Activated naive CD4-positive, alpha-beta T cell treated with anti-CD3 and anti-CD28 coated beads, Interleukin-2, amount 50 U/mL, for 24 hours (primary cell): ENCODE data around the gene CDPF1.
"Not testable (repeated sequence)": the region's sequence is repeated elsewhere in the genome, so short reads cannot be mapped to it uniquely, and the experiment has no call there.

Experiments
- H3K27ac Mint-ChIP-seq: one replicate; pipeline ENCODE4 v1.8.0; 2021; ENCODE audit warnings: mild to moderate bottlenecking, mixed read lengths
- H3K27me3 Mint-ChIP-seq: one replicate; pipeline ENCODE4 v1.8.0; 2021; ENCODE audit warnings: mixed read lengths
- H3K36me3 Mint-ChIP-seq: one replicate; pipeline ENCODE4 v1.8.0; 2021; ENCODE audit warnings: mixed read lengths
- H3K4me1 Mint-ChIP-seq: one replicate; pipeline ENCODE4 v1.8.0; 2021; ENCODE audit warnings: mixed read lengths
- H3K4me3 Mint-ChIP-seq: one replicate; pipeline ENCODE4 v1.8.0; 2021; ENCODE audit warnings: mild to moderate bottlenecking, mixed read lengths
- H3K9me3 Mint-ChIP-seq: one replicate; pipeline ENCODE4 v1.8.0; 2021; ENCODE audit warnings: mixed read lengths

The CDPF1 gene

GRCh38 chr22:46224898-46225290, 25.2 kb downstream of the CDPF1 start:
- Mint-ChIP-seq H3K27ac (no peak overlapping the region), H3K9me3 (no peaks in the 10 kb centered on the region), H3K4me1 (no peaks in the 10 kb centered on the region), H3K36me3 (peaks cover 2% of the 10 kb centered on the region), H3K27me3 (no peaks in the 10 kb centered on the region), H3K4me3 (no peak overlapping the region)

GRCh38 chr22:46224044-46224897, 25.8 kb downstream of the CDPF1 start:
- H3K4me1 Mint-ChIP-seq, result peaks cover 6% of the 10 kb centered on the region
- H3K36me3 Mint-ChIP-seq, result peaks cover 6% of the 10 kb centered on the region
- H3K27ac Mint-ChIP-seq, result peak overlapping the region; percentile 51
- no peak overlapping the region for H3K4me3 Mint-ChIP-seq
- H3K27me3 Mint-ChIP-seq, result no peaks in the 10 kb centered on the region
- H3K9me3 Mint-ChIP-seq, result no peaks in the 10 kb centered on the region

- no peak overlapping the region for H3K27ac Mint-ChIP-seq
- no peaks in the 10 kb centered on the region for H3K27me3 Mint-ChIP-seq
- H3K4me1 Mint-ChIP-seq, result peaks cover 6% of the 10 kb centered on the region
- H3K4me3 Mint-ChIP-seq, result no peak overlapping the region
- H3K9me3 Mint-ChIP-seq, result no peaks in the 10 kb centered on the region
- peaks cover 15% of the 10 kb centered on the region for H3K36me3 Mint-ChIP-seq
Observed at GRCh38 chr22:46220921-46221320, 29.2 kb downstream of the CDPF1 start.

DNA sequence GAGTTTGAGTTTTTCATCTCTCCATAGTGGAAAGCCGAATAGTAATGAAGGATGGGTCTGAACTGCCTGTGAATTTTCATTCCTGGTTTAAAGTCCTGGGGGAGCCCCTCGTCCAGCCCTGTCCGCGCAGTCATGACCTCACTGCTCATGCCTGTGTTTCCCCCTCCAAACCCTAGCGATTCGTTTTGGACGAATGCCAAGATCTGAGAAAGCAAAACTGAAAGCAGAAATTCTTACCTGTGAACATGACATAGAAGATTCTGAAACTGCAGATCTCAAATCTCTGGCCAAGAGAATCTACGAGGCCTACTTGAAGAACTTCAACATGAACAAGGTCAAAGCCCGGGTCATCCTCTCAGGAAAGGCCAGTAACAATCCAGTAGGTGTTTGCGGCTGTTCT, 30.5 kb downstream of the CDPF1 start:
- Mint-ChIP-seq H3K27me3 (no peaks in the 10 kb centered on the region), H3K4me3 (no peak overlapping the region), H3K4me1 (peaks cover 6% of the 10 kb centered on the region), H3K36me3 (peaks cover 15% of the 10 kb centered on the region), H3K9me3 (no peaks in the 10 kb centered on the region), H3K27ac (no peak overlapping the region)

- no peak overlapping the region for H3K4me3 Mint-ChIP-seq
- peaks cover 3% of the 10 kb centered on the region for H3K4me1 Mint-ChIP-seq
- H3K27me3 Mint-ChIP-seq, result no peaks in the 10 kb centered on the region
- H3K36me3 Mint-ChIP-seq, result peaks cover 31% of the 10 kb centered on the region
- no peak overlapping the region for H3K27ac Mint-ChIP-seq
- no peaks in the 10 kb centered on the region for H3K9me3 Mint-ChIP-seq
Observed at GRCh38 chr22:46214616-46215015, 35.5 kb downstream of the CDPF1 start.

- Mint-ChIP-seq H3K36me3 (peaks cover 31% of the 10 kb centered on the region), H3K27ac (no peak overlapping the region), H3K4me1 (no peaks in the 10 kb centered on the region), H3K4me3 (no peak overlapping the region), H3K9me3 (peaks cover 4% of the 10 kb centered on the region), H3K27me3 (no peaks in the 10 kb centered on the region)
Observed at GRCh38 chr22:46214149-46214548, 35.9 kb downstream of the CDPF1 start.

DNA sequence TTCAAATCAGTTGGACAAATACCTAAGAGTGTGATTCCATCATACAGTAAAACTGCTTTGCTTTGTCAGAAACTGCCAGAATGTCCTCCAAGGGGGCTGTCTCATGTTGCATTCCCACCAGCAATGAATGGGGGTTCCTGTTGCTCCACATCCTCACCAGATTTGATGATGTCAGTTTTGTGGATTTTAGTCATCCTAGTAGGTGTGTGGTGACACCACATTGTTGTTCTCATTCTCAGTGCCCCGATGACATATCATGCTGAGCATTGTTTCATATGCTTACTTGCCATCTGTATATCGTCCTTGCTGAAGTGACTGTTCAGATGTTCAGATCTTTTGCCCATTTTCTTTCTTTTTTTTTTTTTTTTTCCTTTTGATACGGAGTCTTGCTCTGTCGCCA, 37.0 kb downstream of the CDPF1 start:
- Mint-ChIP-seq H3K9me3 (peaks cover 12% of the 10 kb centered on the region), H3K27ac (no peak overlapping the region), H3K4me3 (no peak overlapping the region), H3K4me1 (no peaks in the 10 kb centered on the region), H3K27me3 (no peaks in the 10 kb centered on the region), H3K36me3 (peaks cover 37% of the 10 kb centered on the region)

- Mint-ChIP-seq H3K4me3 (no peak overlapping the region), H3K4me1 (no peaks in the 10 kb centered on the region), H3K9me3 (peaks cover 12% of the 10 kb centered on the region), H3K27me3 (no peaks in the 10 kb centered on the region), H3K27ac (no peak overlapping the region), H3K36me3 (peaks cover 37% of the 10 kb centered on the region)
Observed at GRCh38 chr22:46212195-46212594, 37.9 kb downstream of the CDPF1 start.

DNA sequence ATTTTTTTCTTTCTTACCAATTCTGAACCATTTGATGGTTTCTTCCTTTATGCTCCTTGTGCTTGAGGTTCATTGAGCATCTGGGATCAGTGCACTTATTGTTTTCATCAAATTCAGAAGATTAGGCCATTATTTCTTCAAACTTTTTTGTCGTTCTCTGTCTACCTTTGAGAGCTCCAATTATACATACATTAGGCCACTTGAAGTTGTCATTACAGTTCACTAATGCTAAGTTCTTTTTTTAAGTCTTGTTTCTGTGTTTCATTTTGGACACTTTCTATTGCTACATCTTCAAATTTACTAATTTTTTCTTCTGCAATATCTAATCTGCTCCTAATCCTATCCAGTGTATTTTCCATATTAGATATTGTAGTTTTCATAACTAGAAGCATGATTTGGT, 40.8 kb downstream of the CDPF1 start:
- H3K4me3 Mint-ChIP-seq, result no peak overlapping the region
- no peaks in the 10 kb centered on the region for H3K4me1 Mint-ChIP-seq
- no peak overlapping the region for H3K27ac Mint-ChIP-seq
- H3K36me3 Mint-ChIP-seq, result peaks cover 35% of the 10 kb centered on the region
- H3K9me3 Mint-ChIP-seq, result peaks cover 12% of the 10 kb centered on the region
- no peaks in the 10 kb centered on the region for H3K27me3 Mint-ChIP-seq

DNA sequence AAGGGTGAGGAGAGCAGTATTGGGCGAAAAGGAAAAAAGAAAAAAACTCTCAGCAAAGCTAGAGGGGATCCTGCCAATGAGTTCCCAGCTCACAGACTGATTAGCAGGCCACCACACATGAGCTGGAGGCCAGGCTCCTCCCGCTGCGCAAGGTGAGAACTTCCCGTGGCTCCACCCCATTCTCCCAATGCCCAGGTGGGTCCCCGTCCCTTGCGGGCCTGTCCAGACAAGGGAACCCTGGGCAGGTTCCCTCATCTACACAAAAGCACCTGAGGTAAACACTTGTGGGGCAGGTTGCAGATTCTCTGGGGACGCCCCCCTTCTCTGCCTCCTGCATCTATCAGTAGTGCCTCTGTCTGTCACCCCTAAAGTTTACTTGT, 46.5 kb downstream of the CDPF1 start:
- no peaks in the 10 kb centered on the region for H3K4me1 Mint-ChIP-seq
- peaks cover 3% of the 10 kb centered on the region for H3K9me3 Mint-ChIP-seq
- no peak overlapping the region for H3K4me3 Mint-ChIP-seq
- H3K27me3 Mint-ChIP-seq, result no peaks in the 10 kb centered on the region
- H3K27ac Mint-ChIP-seq, result no peak overlapping the region
- peaks cover 19% of the 10 kb centered on the region for H3K36me3 Mint-ChIP-seq

GRCh38 chr22:46202897-46203600, 47.0 kb downstream of the CDPF1 start:
- Mint-ChIP-seq H3K9me3 (no peaks in the 10 kb centered on the region), H3K27me3 (no peaks in the 10 kb centered on the region), H3K36me3 (peaks cover 15% of the 10 kb centered on the region), H3K4me1 (no peaks in the 10 kb centered on the region), H3K4me3 (no peak overlapping the region), H3K27ac (no peak overlapping the region)

DNA sequence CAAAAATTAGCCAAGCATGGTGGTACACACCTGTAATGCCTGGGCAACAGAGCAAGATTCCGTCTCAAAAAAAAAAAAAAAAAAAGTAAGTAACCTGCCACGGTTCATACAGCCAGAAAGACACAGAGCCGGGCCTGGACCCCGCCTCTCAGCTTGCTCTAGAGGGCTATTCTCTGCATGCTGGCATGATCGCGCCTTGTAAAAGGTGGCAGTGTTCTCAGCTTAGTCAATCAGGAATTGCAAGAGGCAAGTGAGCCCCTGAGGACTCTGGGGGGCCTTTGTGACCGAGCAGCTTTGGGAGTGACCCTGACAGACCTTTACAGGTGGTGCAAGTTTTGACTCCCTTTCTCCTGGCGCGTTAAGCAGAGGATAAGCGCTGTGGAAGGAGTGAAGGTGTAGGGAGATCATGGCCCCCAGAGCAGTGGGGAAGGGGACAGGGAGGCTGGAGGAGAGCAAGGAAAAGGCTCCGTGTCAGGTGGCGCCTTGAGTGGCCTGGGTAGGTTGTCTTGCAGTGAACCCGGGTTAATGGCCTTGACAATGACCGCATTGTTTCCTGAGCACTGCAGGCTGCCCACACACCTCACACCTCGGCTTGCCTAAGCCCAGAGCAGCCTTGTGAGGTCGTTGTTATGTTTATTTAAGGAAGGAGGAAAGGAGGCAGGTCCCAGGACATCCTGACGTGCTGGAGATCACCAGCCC, 48.9 kb downstream of the CDPF1 start:
- Mint-ChIP-seq H3K4me3 (no peak overlapping the region), H3K9me3 (no peaks in the 10 kb centered on the region), H3K27me3 (no peaks in the 10 kb centered on the region), H3K4me1 (no peaks in the 10 kb centered on the region), H3K36me3 (peaks cover 15% of the 10 kb centered on the region), H3K27ac (no peak overlapping the region)

GRCh38 chr22:46198806-46199205, 51.3 kb downstream of the CDPF1 start:
- H3K36me3 Mint-ChIP-seq, H3K9me3 Mint-ChIP-seq, H3K27me3 Mint-ChIP-seq, H3K4me1 Mint-ChIP-seq, H3K4me3 Mint-ChIP-seq, H3K27ac Mint-ChIP-seq: not testable (repeated sequence)

DNA sequence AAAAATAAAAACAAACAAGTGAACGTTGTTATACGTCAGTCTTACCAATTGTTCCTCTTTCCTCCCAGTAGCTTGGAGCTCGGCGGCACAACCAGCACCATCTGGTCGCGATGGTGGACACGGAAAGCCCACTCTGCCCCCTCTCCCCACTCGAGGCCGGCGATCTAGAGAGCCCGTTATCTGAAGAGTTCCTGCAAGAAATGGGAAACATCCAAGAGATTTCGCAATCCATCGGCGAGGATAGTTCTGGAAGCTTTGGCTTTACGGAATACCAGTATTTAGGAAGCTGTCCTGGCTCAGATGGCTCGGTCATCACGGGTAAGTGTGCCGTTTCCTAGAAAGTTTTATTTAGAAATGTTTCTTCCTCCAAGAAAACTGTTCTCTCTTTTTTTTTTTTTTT, 51.8 kb downstream of the CDPF1 start:
- Mint-ChIP-seq H3K36me3 (peaks cover 3% of the 10 kb centered on the region), H3K4me3 (no peak overlapping the region), H3K9me3 (no peaks in the 10 kb centered on the region), H3K27me3 (no peaks in the 10 kb centered on the region), H3K4me1 (no peaks in the 10 kb centered on the region), H3K27ac (no peak overlapping the region)

DNA sequence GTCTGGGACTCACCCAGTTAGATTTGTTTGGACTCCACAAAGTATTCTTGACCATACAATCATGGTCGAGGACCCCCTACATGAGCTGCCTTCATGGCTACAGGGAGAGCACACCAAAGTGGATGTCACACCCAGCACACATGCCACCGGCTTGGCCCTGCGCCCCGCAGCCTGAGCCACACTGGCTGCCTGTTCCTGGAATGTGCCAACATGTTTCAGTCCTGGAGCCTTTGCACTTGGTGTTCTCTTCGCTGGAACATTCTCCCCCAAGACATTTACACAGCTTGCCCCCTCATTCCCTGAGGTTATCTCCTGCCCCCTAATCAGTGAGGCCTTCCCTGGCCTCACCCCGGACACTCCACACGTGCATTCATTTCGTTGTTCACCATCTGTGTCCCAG, 53.8 kb downstream of the CDPF1 start:
- no peak overlapping the region for H3K4me3 Mint-ChIP-seq
- H3K27ac Mint-ChIP-seq, result no peak overlapping the region
- H3K36me3 Mint-ChIP-seq, result peaks cover 7% of the 10 kb centered on the region
- H3K27me3 Mint-ChIP-seq, result no peaks in the 10 kb centered on the region
- no peaks in the 10 kb centered on the region for H3K9me3 Mint-ChIP-seq
- no peaks in the 10 kb centered on the region for H3K4me1 Mint-ChIP-seq
